ENCODE measurements around the gene KLHL5. TPM values are rescaled to one million over a fixed set of nuclear protein-coding genes. Genes with fewer than 3 reads are reported as not detected.

KLHL5 gene
- polyA plus RNA-seq, 1 experiment = 184 TPM

GRCh38 chr4:39154009-39154408 is 92.0 kb downstream of the KLHL5 start:
- ChIA-PET CTCF (no interaction called here), POLR2A (no interaction called here)
- Histone ChIP-seq H3K4me3 (ENCODE audit: low read depth, low read length) (no peak overlapping the region), H3K9me3 (ENCODE audit: control insufficient read depth, insufficient read depth, low read length) (no peaks in the 10 kb centered on the region; the same call in 1 of the 2 replicates), H3K27me3 (ENCODE audit: control insufficient read depth, insufficient read depth, low read length) (no peaks in the 10 kb centered on the region), H3K27ac (ENCODE audit: low read depth, low read length) (no peak overlapping the region)
- no peak for TF ChIP-seq CTCF (IDR thresholded peaks at IDR 0.05; ENCODE audit: low read depth, low read length)
- DNase-seq (ENCODE audit: low read depth, low spot score) = no peak

- Histone ChIP-seq H3K27ac (ENCODE audit: low read depth, low read length) (no peak overlapping the region), H3K4me3 (ENCODE audit: low read depth, low read length) (no peak overlapping the region), H3K27me3 (ENCODE audit: control insufficient read depth, insufficient read depth, low read length) (no peaks in the 10 kb centered on the region), H3K9me3 (ENCODE audit: control insufficient read depth, insufficient read depth, low read length) (no peaks in the 10 kb centered on the region)
- ChIA-PET POLR2A (no interaction called here), CTCF (no interaction called here)
- DNase-seq (ENCODE audit: low read depth, low spot score) = no peak
- no peak for TF ChIP-seq CTCF (IDR thresholded peaks at IDR 0.05; ENCODE audit: low read depth, low read length)
Measured at GRCh38 chr4:39157520-39157919, 95.5 kb downstream of the KLHL5 start.

GRCh38 chr4:39166177-39166576 is 104.1 kb downstream of the KLHL5 start:
- DNase-seq (ENCODE audit: low read depth, low spot score) = no peak
- Histone ChIP-seq H3K4me3 (ENCODE audit: low read depth, low read length) (no peak overlapping the region), H3K9me3 (ENCODE audit: control insufficient read depth, insufficient read depth, low read length) (no peaks in the 10 kb centered on the region), H3K27me3 (ENCODE audit: control insufficient read depth, insufficient read depth, low read length) (no peaks in the 10 kb centered on the region), H3K27ac (ENCODE audit: low read depth, low read length) (no peak overlapping the region)
- ChIA-PET POLR2A (no interaction called here), CTCF (interaction anchor here (1.0 kb wide), 1 partner anchor 407 kb away, joined by 3 read pairs; no protein-coding TSS in a partner anchor)
- no peak for TF ChIP-seq CTCF (IDR thresholded peaks at IDR 0.05; ENCODE audit: low read depth, low read length)

- Histone ChIP-seq H3K27me3 (ENCODE audit: control insufficient read depth, insufficient read depth, low read length) (no peaks in the 10 kb centered on the region), H3K9me3 (ENCODE audit: control insufficient read depth, insufficient read depth, low read length) (no peaks in the 10 kb centered on the region), H3K27ac (ENCODE audit: low read depth, low read length) (no peak overlapping the region), H3K4me3 (ENCODE audit: low read depth, low read length) (no peak overlapping the region)
- no peak for TF ChIP-seq CTCF (IDR thresholded peaks at IDR 0.05; ENCODE audit: low read depth, low read length)
- POLR2A ChIA-PET = no interaction called here
- DNase-seq (ENCODE audit: low read depth, low spot score) = no peak
- CTCF ChIA-PET = no interaction called here
Measured at GRCh38 chr4:39166669-39167068, 104.6 kb downstream of the KLHL5 start.

- ChIA-PET CTCF (interaction anchor here (1.1 kb wide), 1 partner anchor 266 kb away, joined by 3 read pairs; no protein-coding TSS in a partner anchor), POLR2A (no interaction called here)
- no peak for DNase-seq (ENCODE audit: low read depth, low spot score)
- H3K9me3 ChIP-seq (ENCODE audit: control insufficient read depth, insufficient read depth, low read length) = no peaks in the 10 kb centered on the region
- no peak for TF ChIP-seq CTCF (IDR thresholded peaks at IDR 0.05; ENCODE audit: low read depth, low read length)
- H3K4me3 ChIP-seq (ENCODE audit: low read depth, low read length) = no peak overlapping the region
- H3K27me3 ChIP-seq (ENCODE audit: control insufficient read depth, insufficient read depth, low read length) = no peaks in the 10 kb centered on the region
- H3K27ac ChIP-seq (ENCODE audit: low read depth, low read length) = no peak overlapping the region
Measured at GRCh38 chr4:39169426-39169825, 107.4 kb downstream of the KLHL5 start.
